OCI-M2 (cell line): ENCODE data around the gene RADIL.
"Not testable (repeated sequence)": the region's sequence is repeated elsewhere in the genome, so short reads cannot be mapped to it uniquely, and the experiment has no call there.

Experiments
- DNase-seq: peaks from one replicate; lab custom pipeline; 2025; ENCODE audit not compliant: unreplicated experiment; lab: John Stamatoyannopoulos, UW

Gene RADIL

GRCh38 chr7:4815609-4816418 lies 67.7 kb downstream of the RADIL start:
- DNase-seq = no peak

GRCh38 chr7:4815121-4815520 lies 68.4 kb downstream of the RADIL start:
- no peak for DNase-seq

- no peak for DNase-seq
Observed at GRCh38 chr7:4814433-4814832, 69.1 kb downstream of the RADIL start.

GRCh38 chr7:4809666-4810065 lies 73.8 kb downstream of the RADIL start:
- no peak for DNase-seq

GRCh38 chr7:4809091-4809591 lies 74.4 kb downstream of the RADIL start:
- no peak for DNase-seq

GRCh38 chr7:4808565-4808964 lies 75.0 kb downstream of the RADIL start:
- DNase-seq = no peak

- no peak for DNase-seq
Observed at GRCh38 chr7:4808026-4808425, 75.5 kb downstream of the RADIL start.

- DNase-seq = no peak
Observed at GRCh38 chr7:4807598-4808016, 75.9 kb downstream of the RADIL start.

GRCh38 chr7:4806983-4807597 lies 76.4 kb downstream of the RADIL start:
- no peak for DNase-seq

GRCh38 chr7:4805984-4806300 lies 77.6 kb downstream of the RADIL start:
- no peak for DNase-seq

- DNase-seq = no peak
Observed at GRCh38 chr7:4805110-4805983, 78.2 kb downstream of the RADIL start.

GRCh38 chr7:4803397-4804241 lies 79.9 kb downstream of the RADIL start:
- no peak for DNase-seq

GRCh38 chr7:4802577-4802976 lies 80.9 kb downstream of the RADIL start:
- DNase-seq = not testable (repeated sequence)

GRCh38 chr7:4801839-4802231 lies 81.7 kb downstream of the RADIL start:
- no peak for DNase-seq

GRCh38 chr7:4800926-4801838 lies 82.3 kb downstream of the RADIL start:
- DNase-seq = no peak

GRCh38 chr7:4800487-4800886 lies 83.0 kb downstream of the RADIL start:
- no peak for DNase-seq

GRCh38 chr7:4799508-4800268 lies 83.8 kb downstream of the RADIL start:
- DNase-seq = no peak

- no peak for DNase-seq
Observed at GRCh38 chr7:4798706-4799235, 84.7 kb downstream of the RADIL start.
